GM12878 (cell line): ENCODE data around the gene CXXC5. TPM values are rescaled to one million over a fixed set of nuclear protein-coding genes. Genes with fewer than 3 reads are reported as not detected.

ENCODE experiments used
- CBX3 ChIP-seq: fragments of 200-600 bp; sonication (generic); IDR thresholded peaks from 2 replicates; pipeline ENCODE4 v1.6.1; 2016; ENCODE audit warnings: low read depth, borderline replicate concordance
- CTCF ChIP-seq, 3 experiments: IDR thresholded peaks in 2 of 3; conservative IDR thresholded peaks in 1 of 3; 2 replicates each; pipeline ENCODE4 v1.5.1; 2011; ENCODE audit warnings: low read depth in 3 of 3, low read length in 3 of 3, mild to moderate bottlenecking in 3 of 3, control low read depth in 2 of 3, moderate library complexity in 2 of 3, inconsistent platforms in 1 of 3, mixed read lengths in 1 of 3; ENCODE audit not compliant: control insufficient read depth in 2 of 3, insufficient read depth in 1 of 3; ENCODE audit errors: extremely low read depth in 1 of 3
- JUND ChIP-seq: IDR thresholded peaks from 2 replicates; pipeline ENCODE4 v1.6.1; 2012; ENCODE audit warnings: low read depth, mild to moderate bottlenecking, low read length, improper control_type of control experiment, moderate library complexity
- KAT2A ChIP-seq: conservative IDR thresholded peaks from 2 replicates; pipeline ENCODE4 v1.6.1; 2011; ENCODE audit warnings: low read depth, low read length; ENCODE audit not compliant: control insufficient read depth
- MEF2B ChIP-seq: fragments of 450-650 bp; IDR thresholded peaks from 2 replicates; pipeline ENCODE4 v1.6.1; 2018; ENCODE audit warnings: mild to moderate bottlenecking, moderate library complexity; ENCODE audit not compliant: partially characterized antibody, poor library complexity, severe bottlenecking
- MXI1 ChIP-seq: fragments of 150-350 bp; IDR thresholded peaks from 2 replicates; pipeline ENCODE4 v1.6.1; 2011; ENCODE audit warnings: low read depth, mild to moderate bottlenecking, inconsistent platforms, low read length, improper control_type of control experiment
- NR2C2 ChIP-seq: IDR thresholded peaks from 2 replicates; pipeline ENCODE4 v1.6.1; 2011; ENCODE audit warnings: borderline replicate concordance, low read depth; ENCODE audit not compliant: control insufficient read depth, insufficient read length
- SP1 ChIP-seq: IDR thresholded peaks from one replicate; pipeline ENCODE4 v1.6.1; 2011; ENCODE audit warnings: low read depth, low read length
- SREBF1 ChIP-seq: IDR thresholded peaks from 2 replicates; pipeline ENCODE4 v1.6.1; 2012; ENCODE audit warnings: mild to moderate bottlenecking, low read length
- USF2 ChIP-seq: IDR thresholded peaks from 2 replicates; pipeline ENCODE4 v1.6.1; 2011; ENCODE audit warnings: low read depth, low read length, improper control_type of control experiment, borderline replicate concordance
- ZNF687 ChIP-seq: fragments of 450-650 bp; IDR thresholded peaks from 2 replicates; pipeline ENCODE4 v1.6.1; 2017; ENCODE audit warnings: mild to moderate bottlenecking, moderate library complexity
- polyA plus RNA-seq, 11 experiments: library from polyadenylated mRNA; depleted of rRNA in 4 of 11; unstranded in 6 of 11; stranded (reverse) in 5 of 11; fragments of >200 nt; fragmentation: Nextera tagmentation in 4 of 11; fragmentation: Illumina TruSeq in 1 of 11; extraction: Ambion mirVana in 4 of 11; extraction: Trizol in 1 of 11; gene quantifications; 1 replicate in 1 of 11; 2 replicates in 10 of 11; pipeline versions ENCODE4 v1.2.1 to v1.2.3, GENCODE V29; 2011 to 2016; ENCODE audit warnings: inconsistent platforms in 2 of 11, missing spikeins in 2 of 11, low read depth in 1 of 11
- total RNA-seq, 4 experiments: library from RNA; depleted of rRNA in 3 of 4; stranded (reverse); fragments of >200 nt in 3 of 4; fragmentation: Illumina TruSeq in 1 of 4; extraction: Trizol in 1 of 4; gene quantifications; 2 replicates each; pipeline versions ENCODE4 v1.2.1 to v1.2.3, GENCODE V29; 2013 to 2021

CXXC5 gene
- total and polyA plus RNA-seq, 10 of the 15 experiments (the other 5 are each of a cell fraction or from before 2014, with no cell fraction given), result 1.8 to 90.8 (median 40.7) TPM

DNA sequence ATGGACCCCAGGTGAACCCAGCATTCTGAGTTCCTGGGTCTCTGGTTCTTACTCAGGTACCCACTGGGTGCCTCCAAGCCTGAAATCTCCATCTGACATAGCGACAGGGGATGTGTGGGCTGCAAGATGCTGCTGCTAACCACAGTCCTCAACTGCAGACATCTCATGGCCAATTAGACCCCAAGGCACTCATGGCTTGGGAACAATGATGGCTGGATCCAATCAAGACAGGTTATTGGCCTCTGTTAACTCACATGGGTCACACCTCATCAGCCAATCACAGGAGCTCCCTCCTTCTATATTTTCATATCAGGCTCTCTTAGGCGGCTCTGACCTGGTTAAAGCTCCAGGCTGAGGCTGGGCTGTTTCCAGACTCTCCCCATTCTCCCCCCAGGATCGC is 57.0 kb downstream of the CXXC5 start (continued):
- TF ChIP-seq CBX3 (no peak), MEF2B (no peak), JUND (no peak), USF2 (no peak), MXI1 (no peak), SREBF1 (no peak), ZNF687 (no peak), NR2C2 (no peak), CTCF (IDR thresholded peaks at IDR 0.05 in 2 of 3, conservative IDR thresholded peaks at IDR 0.05 in 1 of 3; ENCODE audit: control insufficient read depth in 2 of 3, extremely low read depth in 1 of 3, insufficient read depth in 1 of 3, low read depth in 3 of 3, low read length in 3 of 3) (no peak), SP1 (no peak), KAT2A (no peak)
